GM21360 (cell line): Measurements from ENCODE around the gene ABTB2.

ENCODE experiments used
- ATAC-seq: cut with Tn5 transposase; IDR thresholded peaks from one replicate; pipeline ENCODE4 v1.9.1; 2021; ENCODE audit warnings: mild to moderate bottlenecking, moderate library complexity; ENCODE audit not compliant: unreplicated experiment

The ABTB2 gene

DNA sequence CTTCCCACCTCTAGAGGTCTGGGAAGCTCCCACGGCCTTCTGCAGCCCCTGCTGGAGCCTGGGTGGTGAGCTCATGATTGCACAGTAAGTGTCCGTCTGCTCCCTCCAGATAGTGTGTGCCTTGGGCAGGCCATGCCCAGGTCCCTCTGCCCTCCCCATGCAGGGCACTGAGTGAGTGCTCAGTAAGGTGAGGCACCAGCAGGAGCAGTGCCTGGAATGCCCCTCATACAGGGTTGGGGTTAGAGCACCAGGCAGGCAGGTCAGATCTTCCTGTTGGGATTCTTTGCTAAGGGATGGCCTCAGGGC lies 202.1 kb downstream of the ABTB2 start:
- ATAC-seq, result no peak

DNA sequence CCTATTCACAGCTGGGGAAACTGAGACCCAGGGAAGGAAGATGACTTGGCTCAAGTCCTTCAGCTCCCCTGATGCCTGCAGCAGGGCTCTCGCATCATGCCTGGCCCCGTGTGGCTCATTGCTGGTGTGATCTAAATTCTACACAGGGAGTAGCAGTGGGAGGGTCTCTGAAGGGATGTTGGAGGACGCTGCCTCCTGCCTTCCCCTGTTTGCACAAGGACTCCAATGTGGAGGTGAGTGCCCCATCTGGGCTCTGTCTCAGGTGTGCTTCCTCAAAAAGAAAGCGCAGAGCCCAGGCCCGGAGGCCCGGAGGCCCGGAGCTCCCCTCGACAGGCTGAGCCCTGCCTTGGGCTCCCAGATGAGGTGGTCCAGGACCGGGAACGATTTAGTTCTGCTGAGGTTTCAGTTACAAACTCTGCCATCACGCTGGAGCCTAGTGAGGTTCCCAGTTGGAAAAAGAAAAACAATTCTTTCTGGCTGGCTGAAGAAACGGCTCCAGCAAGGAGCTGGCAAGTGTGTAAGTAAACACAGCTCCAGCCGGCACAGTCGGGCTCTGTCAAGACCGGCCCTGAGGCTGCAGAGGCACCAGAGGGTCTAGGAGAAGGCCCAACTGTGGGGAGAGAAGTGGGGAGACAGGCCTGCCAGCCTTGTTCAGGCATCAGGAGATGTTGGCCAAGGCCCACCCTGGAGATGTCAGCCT lies 202.6 kb downstream of the ABTB2 start:
- ATAC-seq, result no peak

DNA sequence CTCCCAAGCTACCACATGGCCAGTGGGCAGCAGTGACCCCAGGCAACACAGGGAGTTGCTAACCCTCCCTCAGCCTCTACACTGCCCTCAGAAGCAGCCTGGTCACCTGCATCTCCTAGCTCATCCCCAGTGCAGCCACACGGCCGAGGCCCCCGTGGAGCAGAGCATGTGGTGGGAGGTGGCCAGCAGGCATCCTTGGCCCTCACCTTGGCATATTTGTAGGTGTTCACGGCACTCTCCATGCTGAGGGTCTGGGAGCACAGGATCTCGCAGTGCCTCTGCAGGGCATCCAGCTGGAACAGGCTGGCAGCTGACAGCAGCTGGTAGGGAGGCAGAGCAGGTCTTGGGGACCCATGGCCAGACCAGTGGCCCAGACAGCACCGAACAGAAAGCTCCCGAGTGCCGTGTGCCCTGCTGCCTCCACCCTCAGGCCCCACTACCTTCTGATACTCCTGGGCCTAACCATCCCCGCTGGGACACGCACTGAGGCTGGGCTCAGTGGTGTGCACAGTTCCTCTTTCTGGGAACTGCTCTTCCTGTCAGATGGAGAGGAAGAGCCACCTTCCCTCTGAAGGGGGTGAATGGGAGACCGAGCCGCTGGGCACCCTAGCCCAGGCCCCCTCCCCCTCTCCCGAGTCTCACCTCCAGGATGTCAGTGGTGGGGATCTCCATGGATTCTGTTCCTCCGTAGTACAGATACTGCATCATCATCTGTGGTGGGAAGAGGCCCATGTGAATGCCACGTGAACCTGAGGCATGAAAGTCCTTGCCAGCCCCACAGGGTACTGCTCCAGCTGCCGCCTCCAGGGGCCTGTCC lies 203.5 kb downstream of the ABTB2 start:
- ATAC-seq, result peak; percentile 70

DNA sequence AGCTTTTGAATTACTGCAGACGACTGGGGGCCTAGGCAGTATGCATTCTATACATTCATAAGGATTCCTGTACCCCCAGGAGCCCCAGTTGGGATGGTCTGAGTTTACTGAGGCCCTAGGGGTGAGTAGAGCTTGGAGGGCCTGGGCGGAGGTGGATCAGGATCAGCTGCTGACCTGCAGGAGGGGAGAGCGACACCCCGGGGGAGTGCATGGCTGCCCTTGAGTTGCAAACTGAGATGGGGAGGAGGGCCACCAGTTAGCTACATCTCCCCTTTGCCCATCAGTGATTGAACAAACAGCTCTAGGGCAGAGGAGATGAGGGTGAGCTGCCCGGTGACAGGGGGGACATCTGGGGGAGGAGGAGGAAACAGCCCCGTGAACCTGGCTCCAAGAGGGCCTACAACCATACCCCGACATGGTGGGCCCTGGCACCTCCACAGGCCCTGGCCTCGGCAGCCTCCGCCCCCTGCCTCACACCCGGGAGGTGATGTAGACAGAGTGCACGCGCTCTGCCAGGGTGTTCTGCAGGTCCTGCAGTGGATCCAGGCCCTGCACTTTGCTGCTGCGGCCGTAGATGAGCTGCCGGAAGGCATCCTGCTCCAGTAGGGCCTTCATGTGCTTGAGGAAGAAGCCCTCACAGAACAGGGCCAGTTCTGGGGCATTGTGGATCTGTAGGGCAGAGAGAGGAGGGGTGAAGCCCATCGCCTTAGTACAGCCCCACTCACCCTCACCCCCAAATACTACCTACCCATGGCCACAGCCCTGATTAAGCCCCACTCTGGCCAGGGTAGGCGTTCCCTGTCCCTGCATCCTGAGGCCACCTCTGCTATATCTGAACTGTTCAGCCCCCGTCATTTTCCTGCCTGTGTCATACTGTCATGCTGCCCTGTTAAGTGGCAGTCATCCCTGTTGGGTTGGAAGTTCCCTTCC lies 205.6 kb downstream of the ABTB2 start:
- no peak for ATAC-seq

DNA sequence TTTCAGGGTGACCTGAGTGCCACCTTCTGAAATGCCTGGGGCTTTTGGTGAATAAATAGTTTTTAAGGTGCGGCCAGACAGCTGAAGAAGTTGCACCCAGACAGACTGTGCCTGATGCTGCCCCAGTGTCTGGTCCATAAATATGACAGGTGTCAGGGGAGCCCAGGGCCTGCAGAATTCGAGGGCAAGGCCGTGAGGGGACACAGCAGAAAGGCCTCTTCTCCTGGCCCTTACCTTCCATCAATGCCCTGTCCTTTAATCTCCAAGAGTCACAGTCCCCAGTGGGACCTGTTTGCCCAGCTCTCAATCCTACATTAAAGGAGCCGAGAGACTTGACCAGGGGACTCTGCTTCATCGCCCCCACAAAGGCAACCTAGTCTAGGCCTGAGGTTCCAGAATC lies 206.6 kb downstream of the ABTB2 start:
- no peak for ATAC-seq

DNA sequence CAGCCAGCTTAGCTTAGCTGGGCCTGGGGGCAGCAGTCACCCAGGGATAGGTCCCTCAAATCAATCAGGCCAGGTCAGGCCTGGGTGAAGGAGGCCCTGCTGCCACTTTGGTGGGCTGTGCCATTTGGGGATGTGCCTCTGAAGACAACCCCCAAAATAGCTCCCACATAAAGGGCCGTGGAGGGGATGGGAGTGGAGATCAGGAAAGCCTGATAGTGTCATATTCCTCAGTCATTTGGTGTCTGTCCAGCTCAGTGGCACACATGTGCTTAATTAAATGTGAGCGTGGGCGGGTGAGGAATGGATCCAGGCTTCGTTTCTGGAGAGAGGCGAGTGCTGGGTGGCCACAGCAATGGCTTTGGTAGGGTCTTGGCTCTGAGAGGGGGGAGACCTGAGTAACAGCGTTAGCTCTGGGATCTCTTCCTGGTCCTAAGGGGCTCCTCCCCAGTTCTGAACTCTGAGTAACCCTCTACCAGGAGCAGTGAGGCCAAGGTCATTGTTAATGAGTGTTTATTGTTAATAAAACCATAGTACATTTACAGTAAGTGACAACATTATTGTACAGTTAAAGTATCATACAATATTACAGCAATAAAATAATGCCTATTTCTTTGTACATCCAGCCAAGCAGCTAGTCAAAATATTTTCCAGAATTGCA lies 207.2 kb downstream of the ABTB2 start:
- no peak for ATAC-seq

DNA sequence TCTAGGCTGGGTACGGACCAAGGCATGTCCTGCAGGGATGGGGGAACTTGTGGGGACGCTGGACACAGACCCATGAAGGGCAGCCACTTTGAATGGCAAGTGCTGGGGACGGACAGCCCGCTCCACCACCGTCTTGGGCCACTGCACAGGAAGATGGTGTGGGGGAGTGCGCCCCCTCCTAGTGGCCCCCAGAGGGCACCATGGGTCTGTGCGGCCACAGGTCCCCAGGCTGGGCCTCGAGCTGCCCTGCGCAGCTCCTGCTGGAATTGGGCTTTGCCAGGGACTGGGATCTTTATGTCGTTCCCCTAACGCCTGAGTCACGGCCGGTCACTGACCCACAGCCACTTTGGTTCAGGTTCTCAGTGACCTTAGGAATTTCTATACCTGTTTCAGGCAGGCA lies 208.0 kb downstream of the ABTB2 start:
- no peak for ATAC-seq

DNA sequence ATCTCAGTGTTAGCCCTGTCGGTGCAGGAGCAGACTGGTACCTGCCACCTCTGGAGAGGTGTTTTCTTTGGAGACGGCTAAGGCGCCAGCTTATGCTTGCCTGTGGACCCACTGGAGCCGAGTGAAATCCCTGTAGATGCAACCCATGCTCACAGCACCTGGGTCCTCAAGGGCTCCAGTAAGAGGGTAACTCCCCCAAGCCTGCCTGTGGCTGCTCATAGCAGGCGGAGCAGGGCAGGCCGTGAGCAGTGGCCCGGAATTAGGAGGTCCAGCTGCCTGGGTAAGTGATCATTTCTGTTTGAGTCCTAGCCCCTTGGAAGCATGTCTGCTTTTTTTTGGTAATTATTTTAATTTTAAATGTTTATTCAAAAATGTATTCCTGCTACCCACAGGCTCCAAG lies 208.5 kb downstream of the ABTB2 start:
- no peak for ATAC-seq

DNA sequence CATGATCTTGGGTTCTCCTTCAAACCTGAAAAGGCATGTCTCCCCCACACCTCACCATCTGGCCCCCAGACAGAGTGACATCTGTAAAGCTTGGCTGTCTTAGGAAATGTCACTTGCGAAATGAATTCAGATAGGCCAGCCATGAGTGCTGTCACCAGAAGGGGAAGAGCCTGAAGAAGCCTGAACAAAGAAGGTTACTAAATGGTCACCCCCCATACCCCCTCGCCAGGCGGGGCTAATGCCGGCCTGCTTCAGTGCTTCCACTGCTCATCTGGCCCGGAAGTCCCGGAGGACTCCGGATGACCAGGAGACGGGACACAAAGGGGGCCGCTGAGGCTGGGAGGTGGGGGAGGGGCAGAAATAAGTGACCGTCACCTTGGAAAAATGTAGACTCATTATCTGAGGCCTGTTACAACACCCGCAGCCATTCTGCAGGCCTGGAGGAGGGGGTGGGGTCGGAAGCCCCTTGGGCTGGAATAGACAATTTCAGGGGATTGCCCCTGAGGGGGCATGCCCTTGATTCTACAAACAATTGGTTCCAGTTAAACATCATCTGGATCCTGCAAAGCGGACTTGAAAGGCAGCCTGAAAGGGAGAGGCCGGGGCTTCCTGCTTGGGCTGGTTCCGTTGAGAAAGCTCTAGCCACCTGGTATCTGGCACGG lies 209.2 kb downstream of the ABTB2 start:
- no peak for ATAC-seq

DNA sequence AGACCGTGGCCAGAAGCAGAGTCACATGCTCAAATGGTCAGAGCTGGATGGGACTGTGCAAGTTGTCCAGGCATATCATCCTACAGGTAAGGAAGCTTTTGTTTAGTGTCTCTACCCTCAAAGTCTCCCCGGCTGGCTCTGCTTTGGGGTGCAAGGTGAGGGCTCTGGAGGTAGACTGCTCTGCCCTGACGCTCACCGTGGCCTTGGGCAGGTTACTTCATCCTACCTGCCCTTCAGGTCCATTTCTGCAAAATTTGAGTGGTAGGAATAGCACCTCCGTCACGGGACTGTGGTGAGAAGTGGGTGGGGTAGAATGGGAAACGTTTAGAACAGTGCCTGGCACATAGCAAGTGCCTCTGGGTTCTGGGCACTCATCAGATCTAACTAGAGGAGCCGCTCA lies 210.2 kb downstream of the ABTB2 start:
- no peak for ATAC-seq

DNA sequence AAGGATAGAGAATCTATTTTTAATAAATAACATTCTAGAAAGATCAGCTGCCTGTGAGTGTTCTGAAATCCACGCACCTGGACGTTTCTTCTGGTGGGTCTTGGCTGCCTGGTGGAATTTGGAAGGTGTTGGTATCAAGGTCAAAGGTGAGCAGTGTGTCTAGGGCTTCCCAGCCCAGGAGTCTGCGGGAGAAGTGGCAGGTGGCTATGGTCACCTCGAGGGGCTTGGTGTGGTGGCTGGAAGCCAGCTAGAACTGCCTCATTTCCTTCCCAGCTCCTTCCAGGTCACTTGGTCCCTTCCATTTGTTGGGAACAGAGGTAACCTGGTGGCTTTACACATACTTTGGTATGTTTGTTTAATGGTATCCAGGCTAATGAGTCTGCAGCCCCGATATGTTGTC lies 210.9 kb downstream of the ABTB2 start:
- ATAC-seq, result no peak

DNA sequence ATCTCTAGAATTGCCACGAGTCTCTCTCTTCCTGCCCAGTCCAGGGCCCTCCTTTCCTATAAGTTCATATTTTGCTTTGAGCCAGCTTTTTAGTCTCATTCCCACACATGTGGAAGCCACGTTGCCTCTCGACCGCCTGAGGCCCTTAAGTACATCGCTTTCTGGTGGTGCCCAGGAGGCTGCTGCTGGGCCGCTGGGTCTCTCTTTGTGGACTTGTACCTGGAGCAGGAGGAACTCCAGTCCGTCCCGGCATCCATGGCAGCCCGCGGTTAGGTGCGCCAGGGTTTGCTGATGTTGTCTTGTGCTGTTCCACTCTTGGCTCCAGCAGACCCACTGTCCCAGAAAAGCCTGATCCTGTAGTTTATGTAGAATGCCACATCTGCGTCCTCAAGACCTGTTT lies 211.4 kb downstream of the ABTB2 start:
- no peak for ATAC-seq

DNA sequence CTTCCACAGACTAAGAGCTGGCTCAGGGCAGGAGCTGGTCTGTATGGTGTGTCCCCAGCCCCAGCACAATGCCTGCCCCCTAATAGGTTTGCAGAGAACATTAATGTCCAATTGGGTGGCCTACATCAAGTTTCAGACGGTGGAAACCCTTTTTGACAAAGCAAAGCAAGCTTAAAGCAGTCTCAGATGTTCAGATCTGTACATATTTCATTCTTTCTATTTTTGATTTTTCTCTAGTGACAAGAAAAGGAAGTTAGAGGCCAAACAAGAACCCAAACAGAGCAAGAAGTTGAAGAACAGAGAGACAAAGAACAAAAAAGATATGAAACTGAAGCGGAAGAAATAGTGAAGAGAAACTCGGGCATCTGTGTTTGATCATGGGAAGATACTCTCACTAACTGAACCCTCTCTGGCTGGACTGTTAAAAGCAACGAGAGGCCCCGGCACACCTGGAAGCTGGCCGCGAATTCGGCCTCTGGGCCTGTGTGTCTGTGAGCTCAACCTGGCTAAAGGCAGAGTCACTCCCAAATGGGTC lies 211.9 kb downstream of the ABTB2 start:
- peak; percentile 60 for ATAC-seq

DNA sequence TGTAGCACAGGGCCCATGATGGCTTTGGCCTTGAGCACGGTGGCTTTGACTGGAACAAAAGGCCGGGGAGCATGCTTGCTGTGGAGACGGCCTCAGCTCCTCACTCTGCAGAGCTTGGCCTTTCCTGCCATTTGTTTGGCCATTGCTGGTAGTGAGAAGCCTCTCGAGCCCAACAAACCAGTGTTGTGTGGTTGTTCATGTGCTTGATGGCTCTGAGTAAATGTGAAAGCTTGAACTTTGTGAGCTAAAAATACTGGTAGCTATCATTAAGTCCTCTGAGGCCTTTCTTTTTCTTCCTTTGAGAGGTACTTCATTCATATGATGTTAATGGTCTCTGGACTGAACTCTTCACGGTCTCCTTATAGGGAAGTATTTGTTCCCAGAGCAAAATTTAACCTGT lies 212.7 kb downstream of the ABTB2 start:
- peak; percentile 54 for ATAC-seq

DNA sequence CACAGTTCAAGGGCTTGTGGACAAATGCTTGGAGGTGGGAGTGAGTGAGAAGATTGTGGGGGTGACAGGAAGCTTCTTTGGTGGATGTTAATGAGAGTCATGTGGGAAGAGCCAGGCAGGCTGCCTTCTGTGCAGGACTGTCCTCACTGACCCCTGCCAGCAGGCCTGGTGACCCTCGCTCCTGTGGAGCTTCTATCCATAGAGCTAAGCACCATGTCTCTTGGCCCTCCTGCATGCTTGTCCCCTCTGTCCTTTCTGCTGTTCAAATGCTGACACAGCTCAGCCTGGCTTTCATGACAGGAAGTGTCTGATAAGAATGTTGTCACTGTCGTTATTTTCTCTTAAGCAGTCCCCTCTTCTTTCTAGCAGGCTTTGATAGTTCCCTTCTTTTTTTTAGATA lies 214.8 kb downstream of the ABTB2 start:
- no peak for ATAC-seq

DNA sequence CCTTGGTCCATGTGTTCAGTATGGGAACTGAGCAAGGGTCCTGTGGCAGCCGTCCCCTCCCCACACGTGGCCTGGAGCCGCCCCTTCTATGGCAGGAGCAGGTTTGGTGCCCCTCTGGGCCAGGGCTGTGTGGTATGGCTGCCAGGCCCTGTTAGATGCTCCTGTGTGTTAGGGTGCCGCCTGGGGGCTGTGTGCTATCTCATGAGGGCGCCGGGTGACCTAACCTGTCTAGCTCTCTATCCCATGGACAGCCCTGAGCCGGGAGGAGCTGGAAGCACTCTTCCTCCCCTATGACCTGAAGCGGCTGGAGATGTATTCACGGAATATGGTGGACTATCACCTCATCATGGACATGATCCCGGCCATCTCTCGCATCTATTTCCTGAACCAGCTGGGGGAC lies 217.7 kb downstream of the ABTB2 start:
- no peak for ATAC-seq

DNA sequence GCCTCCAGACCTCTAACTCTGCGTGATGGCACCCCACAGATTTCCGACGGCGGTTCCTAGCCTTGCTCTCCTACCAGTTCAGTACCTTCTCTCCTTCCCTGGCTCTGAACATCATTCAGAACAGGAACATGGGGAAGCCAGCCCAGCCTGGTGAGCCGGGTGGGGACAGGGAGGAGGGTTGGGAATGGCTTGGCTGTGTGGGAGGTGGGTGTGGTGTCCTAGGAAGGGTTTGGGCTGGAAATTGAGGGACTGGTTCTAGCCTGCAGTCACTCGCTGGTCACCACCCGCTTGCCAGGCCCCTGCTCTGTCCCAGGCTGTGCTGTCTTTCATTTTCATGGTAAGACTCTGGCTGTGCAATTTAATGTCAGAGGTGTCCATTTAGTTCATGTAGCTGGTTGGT lies 218.5 kb downstream of the ABTB2 start:
- ATAC-seq, result no peak

DNA sequence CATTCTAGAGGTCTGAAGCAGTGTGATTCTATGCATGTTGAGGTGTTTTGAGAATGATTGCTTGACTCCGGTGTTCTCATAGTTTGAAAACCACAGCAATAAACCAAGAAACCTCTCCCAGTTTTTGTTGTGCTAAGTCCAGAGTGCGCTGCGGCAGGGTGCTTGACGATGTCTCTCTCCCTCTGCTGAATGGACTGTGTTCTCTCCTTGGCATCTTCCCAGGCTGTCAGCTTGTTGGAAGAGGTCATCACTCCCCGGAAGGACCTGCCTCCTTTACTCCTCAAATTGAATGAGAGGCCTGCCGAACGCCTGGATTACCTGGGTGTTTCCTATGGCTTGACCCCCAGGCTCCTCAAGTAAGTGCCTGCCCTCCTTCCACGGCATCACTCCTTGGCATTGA lies 221.4 kb downstream of the ABTB2 start:
- ATAC-seq, result no peak

DNA sequence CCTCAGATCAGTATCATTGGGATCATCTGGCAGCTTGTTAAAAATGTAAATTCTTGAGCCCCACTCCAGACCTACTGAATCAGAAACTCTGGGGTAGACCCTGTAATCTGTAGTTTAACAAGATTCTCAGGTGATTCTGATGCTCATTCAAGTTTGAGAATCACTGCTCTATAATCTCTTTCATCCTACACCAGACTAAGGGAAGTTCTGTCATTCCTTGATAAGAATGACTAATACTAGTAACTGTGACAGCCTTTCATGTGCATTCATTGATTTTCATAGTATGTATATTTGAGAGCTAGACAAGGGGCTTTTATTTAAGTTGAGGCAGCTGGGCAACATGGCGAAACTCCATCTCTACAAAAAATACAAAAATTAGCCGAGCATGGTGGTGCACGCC lies 222.4 kb downstream of the ABTB2 start:
- ATAC-seq, result no peak

DNA sequence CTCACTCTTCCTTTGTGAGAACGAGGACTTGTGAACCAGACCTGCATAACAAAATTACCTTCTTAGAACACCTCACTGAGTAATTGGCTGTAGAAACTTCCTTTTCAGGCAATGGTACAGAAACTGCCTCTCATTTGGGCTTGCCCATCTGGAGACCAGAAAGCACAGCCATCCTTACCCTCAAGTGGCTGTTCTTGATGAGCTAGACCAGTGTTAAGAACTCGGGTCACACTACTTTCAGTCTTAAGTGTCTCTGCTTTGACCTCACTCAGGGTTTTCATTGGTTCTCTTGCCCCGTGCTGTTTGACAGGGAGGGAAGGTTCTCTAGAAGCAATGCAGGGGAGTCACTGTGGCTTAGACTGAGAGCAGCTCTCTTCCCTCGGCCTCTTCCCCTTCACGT lies 223.0 kb downstream of the ABTB2 start:
- ATAC-seq, result peak; percentile 60
